NB4 (cell line): ENCODE measurements around the gene RGS12.

Experiments
- POLR2A ChIP-seq: IDR thresholded peaks from 2 replicates; pipeline ENCODE4 v1.6.1; 2011; ENCODE audit warnings: mild to moderate bottlenecking; ENCODE audit not compliant: insufficient read length; ENCODE audit errors: extremely low read depth
- TF ChIP-seq, protein P1 (sequence below): IDR thresholded peaks from one replicate; pipeline ENCODE4 v1.5.1; 2012; ENCODE audit warnings: low read depth, low read length

GRCh38 chr4:3285558-3286334 lies 7.1 kb upstream of the RGS12 start:
- TF ChIP-seq, protein P1, sequence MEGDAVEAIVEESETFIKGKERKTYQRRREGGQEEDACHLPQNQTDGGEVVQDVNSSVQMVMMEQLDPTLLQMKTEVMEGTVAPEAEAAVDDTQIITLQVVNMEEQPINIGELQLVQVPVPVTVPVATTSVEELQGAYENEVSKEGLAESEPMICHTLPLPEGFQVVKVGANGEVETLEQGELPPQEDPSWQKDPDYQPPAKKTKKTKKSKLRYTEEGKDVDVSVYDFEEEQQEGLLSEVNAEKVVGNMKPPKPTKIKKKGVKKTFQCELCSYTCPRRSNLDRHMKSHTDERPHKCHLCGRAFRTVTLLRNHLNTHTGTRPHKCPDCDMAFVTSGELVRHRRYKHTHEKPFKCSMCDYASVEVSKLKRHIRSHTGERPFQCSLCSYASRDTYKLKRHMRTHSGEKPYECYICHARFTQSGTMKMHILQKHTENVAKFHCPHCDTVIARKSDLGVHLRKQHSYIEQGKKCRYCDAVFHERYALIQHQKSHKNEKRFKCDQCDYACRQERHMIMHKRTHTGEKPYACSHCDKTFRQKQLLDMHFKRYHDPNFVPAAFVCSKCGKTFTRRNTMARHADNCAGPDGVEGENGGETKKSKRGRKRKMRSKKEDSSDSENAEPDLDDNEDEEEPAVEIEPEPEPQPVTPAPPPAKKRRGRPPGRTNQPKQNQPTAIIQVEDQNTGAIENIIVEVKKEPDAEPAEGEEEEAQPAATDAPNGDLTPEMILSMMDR = no peak
- TF ChIP-seq POLR2A = no peak
